Left ventricle myocardium inferior (tissue), 1 donor: ENCODE data around the gene PLAGL1. TPM values are rescaled to one million over a fixed set of nuclear protein-coding genes. Genes with fewer than 3 reads are reported as not detected.
"Not testable (repeated sequence)": the region's sequence is repeated elsewhere in the genome, so short reads cannot be mapped to it uniquely, and the experiment has no call there.

ENCODE experiments used
- DNase-seq: peaks from one replicate; pipeline ENCODE4 v3.0.0-alpha.2; 2020
- H3K27ac ChIP-seq: fragments of 200-600 bp; replicated peaks from 2 replicates; pipeline ENCODE4 v1.8.0; 2021
- H3K27me3 ChIP-seq: fragments of 200-600 bp; 2 replicates; pipeline ENCODE4 v1.8.0; 2021; ENCODE audit warnings: low read depth
- H3K36me3 ChIP-seq: fragments of 200-600 bp; 2 replicates; pipeline ENCODE4 v1.8.0; 2021
- H3K4me1 ChIP-seq: fragments of 200-600 bp; 2 replicates; pipeline ENCODE4 v1.8.0; 2021
- H3K4me3 ChIP-seq: fragments of 200-600 bp; 2 replicates; pipeline ENCODE4 v1.8.0; 2021; ENCODE audit warnings: mild to moderate bottlenecking, moderate library complexity
- H3K9me3 ChIP-seq: fragments of 200-600 bp; replicated peaks from 2 replicates; pipeline ENCODE4 v1.8.0; 2021
- intact Hi-C: fragments of 100-400 bp; cut with micrococcal nuclease; formaldehyde crosslinking; loops from one replicate; pipeline ENCODE4 v1.11.0; 2022
- total RNA-seq: library from RNA; stranded (reverse); fragmentation: NEBNext Ultra II Directional; extraction: Animal tissue kit (Norgen Biotek cat#: 25700); gene quantifications from one replicate; pipeline ENCODE4 v1.2.1, GENCODE V29; 2021
- TF ChIP-seq, protein P1 (sequence below): fragments of 200-600 bp; IDR thresholded peaks from 2 replicates; pipeline ENCODE4 v1.8.0; 2021; ENCODE audit warnings: antibody characterized with exemption, mild to moderate bottlenecking, borderline replicate concordance
- donor health status: DM: no; HTN: yes; CAD: no; lungs with severe emphysema.

The PLAGL1 gene
- total RNA-seq, 1 donor from 2014 or later = 10.5 TPM

GRCh38 chr6:143934867-143935266 lies 73.2 kb downstream of the PLAGL1 start:
- no peak for DNase-seq
- intact Hi-C loops = no loop called here
- no peaks in the 10 kb centered on the region for H3K4me1 ChIP-seq
- no peaks in the 10 kb centered on the region for H3K36me3 ChIP-seq
- peaks cover 28% of the 10 kb centered on the region for H3K9me3 ChIP-seq
- TF ChIP-seq, protein P1, sequence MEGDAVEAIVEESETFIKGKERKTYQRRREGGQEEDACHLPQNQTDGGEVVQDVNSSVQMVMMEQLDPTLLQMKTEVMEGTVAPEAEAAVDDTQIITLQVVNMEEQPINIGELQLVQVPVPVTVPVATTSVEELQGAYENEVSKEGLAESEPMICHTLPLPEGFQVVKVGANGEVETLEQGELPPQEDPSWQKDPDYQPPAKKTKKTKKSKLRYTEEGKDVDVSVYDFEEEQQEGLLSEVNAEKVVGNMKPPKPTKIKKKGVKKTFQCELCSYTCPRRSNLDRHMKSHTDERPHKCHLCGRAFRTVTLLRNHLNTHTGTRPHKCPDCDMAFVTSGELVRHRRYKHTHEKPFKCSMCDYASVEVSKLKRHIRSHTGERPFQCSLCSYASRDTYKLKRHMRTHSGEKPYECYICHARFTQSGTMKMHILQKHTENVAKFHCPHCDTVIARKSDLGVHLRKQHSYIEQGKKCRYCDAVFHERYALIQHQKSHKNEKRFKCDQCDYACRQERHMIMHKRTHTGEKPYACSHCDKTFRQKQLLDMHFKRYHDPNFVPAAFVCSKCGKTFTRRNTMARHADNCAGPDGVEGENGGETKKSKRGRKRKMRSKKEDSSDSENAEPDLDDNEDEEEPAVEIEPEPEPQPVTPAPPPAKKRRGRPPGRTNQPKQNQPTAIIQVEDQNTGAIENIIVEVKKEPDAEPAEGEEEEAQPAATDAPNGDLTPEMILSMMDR = no peak
- H3K27me3 ChIP-seq = no peaks in the 10 kb centered on the region
- no peak overlapping the region for H3K4me3 ChIP-seq
- no peak overlapping the region for H3K27ac ChIP-seq

- Histone ChIP-seq H3K36me3 (no peaks in the 10 kb centered on the region), H3K4me1 (no peaks in the 10 kb centered on the region), H3K27ac (no peak overlapping the region), H3K9me3 (peaks cover 28% of the 10 kb centered on the region), H3K27me3 (no peaks in the 10 kb centered on the region), H3K4me3 (no peak overlapping the region)
- TF ChIP-seq, protein P1 = no peak
- intact Hi-C loops = no loop called here
- DNase-seq = no peak
Measured at GRCh38 chr6:143934331-143934730, 73.7 kb downstream of the PLAGL1 start.

DNA sequence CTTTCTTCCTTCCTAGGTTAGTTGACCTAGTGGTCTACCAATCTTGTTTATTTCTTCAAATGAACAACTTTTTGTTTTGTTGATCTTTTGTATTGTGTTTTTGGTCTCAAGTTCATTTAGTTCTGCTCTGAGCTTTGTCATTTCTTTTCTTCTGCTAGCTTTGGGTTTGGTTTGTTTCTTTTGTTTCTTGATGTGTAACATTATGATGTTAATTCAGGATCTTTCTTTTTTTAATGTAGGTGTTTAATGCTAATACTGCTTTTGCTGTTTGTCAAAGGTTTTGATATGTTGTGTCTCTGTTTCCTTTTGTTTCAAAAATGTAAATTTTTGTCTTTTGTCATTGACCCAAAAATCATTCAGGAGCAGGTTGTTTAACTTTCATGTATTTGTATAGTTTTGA lies 78.1 kb downstream of the PLAGL1 start:
- TF ChIP-seq, protein P1 = no peak
- intact Hi-C loops = no loop called here
- Histone ChIP-seq H3K9me3 (peaks cover 41% of the 10 kb centered on the region), H3K4me1 (no peaks in the 10 kb centered on the region), H3K4me3 (no peak overlapping the region), H3K36me3 (no peaks in the 10 kb centered on the region), H3K27ac (no peak overlapping the region), H3K27me3 (no peaks in the 10 kb centered on the region)
- DNase-seq = no peak

DNA sequence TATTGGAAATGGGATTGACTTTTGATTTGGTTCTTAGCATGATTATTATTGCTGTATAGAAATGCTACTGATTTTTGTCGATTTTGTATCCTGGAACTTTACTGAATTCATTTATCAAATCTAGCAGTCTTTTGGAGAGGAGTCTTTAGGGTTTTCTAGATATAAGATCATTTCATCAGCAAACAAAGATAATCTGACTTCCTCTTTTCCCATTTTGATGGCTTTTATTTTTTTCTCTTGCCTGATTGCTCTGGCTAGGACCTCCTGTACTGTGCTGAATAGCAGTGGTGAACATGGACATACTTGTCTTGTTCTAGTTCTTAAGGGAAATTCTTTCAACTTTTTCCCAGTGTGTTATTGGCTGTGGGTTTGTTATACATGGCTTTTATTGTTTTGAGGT lies 79.2 kb downstream of the PLAGL1 start:
- H3K4me3 ChIP-seq = no peak overlapping the region
- no peaks in the 10 kb centered on the region for H3K4me1 ChIP-seq
- no peaks in the 10 kb centered on the region for H3K36me3 ChIP-seq
- no peaks in the 10 kb centered on the region for H3K27me3 ChIP-seq
- no peak overlapping the region for H3K27ac ChIP-seq
- intact Hi-C loops = no loop called here
- H3K9me3 ChIP-seq = peaks cover 47% of the 10 kb centered on the region
- TF ChIP-seq, protein P1 = no peak
- DNase-seq = no peak

GRCh38 chr6:143917026-143917425 lies 91.0 kb downstream of the PLAGL1 start:
- peaks cover 35% of the 10 kb centered on the region for H3K9me3 ChIP-seq
- DNase-seq = not testable (repeated sequence)

DNA sequence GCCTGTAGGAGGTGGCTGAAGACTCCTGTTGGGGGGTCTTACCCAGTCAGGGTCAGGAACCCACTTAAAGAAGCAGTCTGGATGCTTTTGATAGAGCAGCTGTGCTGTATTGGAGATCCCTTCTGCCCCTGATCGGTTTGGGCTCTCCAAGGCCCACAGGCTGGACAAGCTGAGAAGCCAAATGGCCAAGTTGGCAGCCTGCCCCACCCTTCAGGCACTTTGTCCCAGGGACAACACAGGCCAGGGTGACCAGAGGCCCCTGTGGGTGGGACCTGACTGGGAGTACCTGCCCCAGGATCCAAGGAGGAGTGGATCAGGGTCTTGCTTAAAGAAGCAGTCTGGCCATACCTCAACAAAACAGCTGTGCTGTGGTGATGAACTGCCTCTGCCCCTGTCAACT lies 95.4 kb downstream of the PLAGL1 start:
- TF ChIP-seq, protein P1 = no peak
- H3K4me1 ChIP-seq = no peaks in the 10 kb centered on the region
- H3K9me3 ChIP-seq = peaks cover 56% of the 10 kb centered on the region
- H3K4me3 ChIP-seq = no peak overlapping the region
- H3K27me3 ChIP-seq = no peaks in the 10 kb centered on the region
- intact Hi-C loops = no loop called here
- H3K27ac ChIP-seq = no peak overlapping the region
- no peak for DNase-seq
- H3K36me3 ChIP-seq = no peaks in the 10 kb centered on the region

More at GRCh38 chr6:143917026-143917425, 91.0 kb downstream of the PLAGL1 start:
- H3K4me1 ChIP-seq, H3K27ac ChIP-seq, H3K36me3 ChIP-seq, H3K4me3 ChIP-seq, H3K27me3 ChIP-seq, intact Hi-C loops: not testable (repeated sequence)
